LNCAP (cell line): ENCODE data around the gene SLC7A6.

ENCODE experiments used
- CTCF ChIP-seq: fragments of 450-650 bp; IDR thresholded peaks from 2 replicates; pipeline ENCODE4 v1.5.1; 2017; ENCODE audit warnings: mild to moderate bottlenecking

SLC7A6 gene

GRCh38 chr16:68331879-68332410, 67.6 kb downstream of the SLC7A6 start:
- TF ChIP-seq CTCF: no peak

- TF ChIP-seq CTCF: no peak
These were observed 68.2 kb downstream of the SLC7A6 start for GRCh38 chr16:68332411-68333121.

GRCh38 chr16:68335175-68335574, 70.8 kb downstream of the SLC7A6 start:
- no peak for TF ChIP-seq CTCF

- TF ChIP-seq CTCF: no peak
These were observed 74.2 kb downstream of the SLC7A6 start for GRCh38 chr16:68338326-68339119.

GRCh38 chr16:68339214-68339613, 74.9 kb downstream of the SLC7A6 start:
- no peak for TF ChIP-seq CTCF

GRCh38 chr16:68342620-68343019, 78.3 kb downstream of the SLC7A6 start:
- TF ChIP-seq CTCF: no peak

- TF ChIP-seq CTCF: no peak
These were observed 78.8 kb downstream of the SLC7A6 start for GRCh38 chr16:68343137-68343536.
